Amygdala (tissue), 56 donors: ENCODE results near the gene GALNT9.
"Not testable (repeated sequence)": the region's sequence is repeated elsewhere in the genome, so short reads cannot be mapped to it uniquely, and the experiment has no call there.

Experiments used
- DNase-seq, 56 donors: peaks; one replicate each; lab custom pipeline; 2025; lab: John Stamatoyannopoulos, UW

Gene GALNT9

GRCh38 chr12:132224484-132224883 lies 104.9 kb downstream of the GALNT9 start:
- DNase-seq = no peak

- no peak for DNase-seq
These were observed 106.6 kb downstream of the GALNT9 start for GRCh38 chr12:132222808-132223173.

GRCh38 chr12:132222096-132222807 lies 107.1 kb downstream of the GALNT9 start:
- DNase-seq = no peak

GRCh38 chr12:132219761-132220160 lies 109.6 kb downstream of the GALNT9 start:
- DNase-seq = not testable (repeated sequence)

GRCh38 chr12:132219323-132219722 lies 110.1 kb downstream of the GALNT9 start:
- DNase-seq = no peak

GRCh38 chr12:132218915-132219314 lies 110.5 kb downstream of the GALNT9 start:
- DNase-seq = no peak

- DNase-seq = no peak
These were observed 110.9 kb downstream of the GALNT9 start for GRCh38 chr12:132218527-132218875.

- no peak for DNase-seq
These were observed 111.4 kb downstream of the GALNT9 start for GRCh38 chr12:132217800-132218526.

- DNase-seq = no peak
These were observed 112.0 kb downstream of the GALNT9 start for GRCh38 chr12:132217371-132217770.

- DNase-seq = peak in 10 of 56 donors; percentile 16 to 51 (median 29)
These were observed 112.9 kb downstream of the GALNT9 start for GRCh38 chr12:132216354-132216987.

- DNase-seq = no peak
These were observed 113.9 kb downstream of the GALNT9 start for GRCh38 chr12:132215299-132215989.

- no peak for DNase-seq
These were observed 114.5 kb downstream of the GALNT9 start for GRCh38 chr12:132214891-132215290.

GRCh38 chr12:132214161-132214476 lies 115.3 kb downstream of the GALNT9 start:
- DNase-seq = no peak

- DNase-seq = no peak
These were observed 115.8 kb downstream of the GALNT9 start for GRCh38 chr12:132213359-132214160.

GRCh38 chr12:132211816-132212215 lies 117.6 kb downstream of the GALNT9 start:
- DNase-seq = no peak

GRCh38 chr12:132211326-132211725 lies 118.1 kb downstream of the GALNT9 start:
- DNase-seq = no peak

GRCh38 chr12:132210223-132211055 lies 119.0 kb downstream of the GALNT9 start:
- no peak for DNase-seq

- no peak for DNase-seq
These were observed 119.7 kb downstream of the GALNT9 start for GRCh38 chr12:132209619-132210222.

GRCh38 chr12:132208153-132208823 lies 121.1 kb downstream of the GALNT9 start:
- no peak for DNase-seq
